T-helper 2 cell treated with Interferon-gamma antibody and Interleukin-4, amounts not matched to agents 100 ng/mL and 5 ng/mL, for 36 hours (primary cell): ENCODE measurements around the gene ANKRD13A. TPM values are rescaled to one million over a fixed set of nuclear protein-coding genes. Genes with fewer than 3 reads are reported as not detected.
"Not testable (repeated sequence)": the region's sequence is repeated elsewhere in the genome, so short reads cannot be mapped to it uniquely, and the experiment has no call there.

Source experiments
- intact Hi-C: fragments of 100-400 bp; cut with micrococcal nuclease; formaldehyde crosslinking; loops from one replicate; pipeline ENCODE4 v1.15.1; 2023
- total RNA-seq: library from RNA; stranded (reverse); gene quantifications from 2 replicates; pipeline ENCODE4 v1.2.3, GENCODE V29; 2022

ANKRD13A gene
- total RNA-seq, 1 donor from 2014 or later = 83.6 TPM

DNA sequence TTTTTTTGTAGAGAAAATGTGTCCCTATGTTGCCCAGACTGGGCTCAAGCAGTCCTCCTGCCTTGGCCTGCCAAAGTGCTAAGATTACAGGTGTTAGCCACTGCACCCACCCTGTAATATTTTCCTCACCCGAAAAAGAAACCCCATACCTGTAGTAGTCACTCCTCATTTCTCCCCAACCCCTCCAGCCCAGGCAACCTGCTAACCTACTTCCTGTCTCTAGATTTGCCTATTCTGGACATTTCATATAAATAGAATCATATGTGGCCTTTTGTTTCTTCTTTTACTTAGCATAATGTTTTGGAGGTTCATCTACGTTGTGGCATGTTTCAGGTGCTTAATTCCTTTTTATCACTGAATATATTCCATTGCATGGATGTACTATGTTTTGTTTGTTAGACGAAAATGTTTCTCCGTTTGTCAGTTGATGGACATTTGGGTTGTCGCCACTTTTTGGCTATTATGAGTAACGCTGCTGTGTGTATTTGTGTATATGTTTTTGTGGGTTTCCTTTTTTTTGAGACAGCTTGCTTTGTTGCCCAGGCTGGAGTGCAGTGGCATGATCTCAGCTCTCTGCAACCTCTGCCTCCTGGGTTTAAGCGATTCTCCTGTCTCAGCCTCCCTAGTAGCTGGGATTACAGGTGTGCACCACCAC lies 6.2 kb downstream of the ANKRD13A start:
- intact Hi-C loops = no loop called here

DNA sequence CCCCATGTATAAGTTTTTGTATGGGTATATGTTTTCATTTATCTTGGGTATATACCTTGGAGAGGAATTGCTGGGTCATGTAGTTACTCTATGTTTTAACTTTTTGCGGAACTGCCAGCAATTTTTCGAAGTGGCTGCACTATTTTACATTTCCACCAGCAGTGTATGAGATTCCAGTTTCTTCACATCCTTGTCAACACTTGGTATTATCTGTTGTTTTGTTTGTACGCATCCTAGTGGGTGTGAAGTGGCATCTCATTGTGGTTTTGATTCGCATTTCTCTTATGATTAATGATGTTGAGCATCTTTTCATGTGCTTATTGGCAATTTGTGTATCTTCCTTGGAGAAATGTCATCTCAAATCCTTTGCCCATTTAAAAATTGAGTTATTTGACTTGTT lies 6.9 kb downstream of the ANKRD13A start:
- intact Hi-C loops = no loop called here

DNA sequence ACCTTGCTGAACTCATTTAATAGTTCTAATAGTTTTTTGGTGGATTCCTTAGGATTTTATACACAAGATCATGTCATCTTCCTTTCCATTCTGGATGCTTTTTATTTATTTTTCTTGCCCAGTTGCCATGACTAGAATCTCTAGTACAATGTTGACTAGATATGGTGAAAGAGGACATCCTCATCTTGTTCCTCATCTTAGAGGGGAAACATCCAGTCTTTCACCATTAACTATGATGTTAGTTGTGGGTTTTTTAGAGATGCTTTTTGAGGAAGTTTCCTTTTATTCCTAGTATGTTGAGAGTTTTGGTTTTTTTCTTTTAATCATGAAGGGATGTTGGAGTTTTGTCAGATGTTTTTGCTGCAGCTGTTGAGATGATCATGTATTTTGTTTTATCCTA lies 8.7 kb downstream of the ANKRD13A start:
- intact Hi-C loops = no loop called here

DNA sequence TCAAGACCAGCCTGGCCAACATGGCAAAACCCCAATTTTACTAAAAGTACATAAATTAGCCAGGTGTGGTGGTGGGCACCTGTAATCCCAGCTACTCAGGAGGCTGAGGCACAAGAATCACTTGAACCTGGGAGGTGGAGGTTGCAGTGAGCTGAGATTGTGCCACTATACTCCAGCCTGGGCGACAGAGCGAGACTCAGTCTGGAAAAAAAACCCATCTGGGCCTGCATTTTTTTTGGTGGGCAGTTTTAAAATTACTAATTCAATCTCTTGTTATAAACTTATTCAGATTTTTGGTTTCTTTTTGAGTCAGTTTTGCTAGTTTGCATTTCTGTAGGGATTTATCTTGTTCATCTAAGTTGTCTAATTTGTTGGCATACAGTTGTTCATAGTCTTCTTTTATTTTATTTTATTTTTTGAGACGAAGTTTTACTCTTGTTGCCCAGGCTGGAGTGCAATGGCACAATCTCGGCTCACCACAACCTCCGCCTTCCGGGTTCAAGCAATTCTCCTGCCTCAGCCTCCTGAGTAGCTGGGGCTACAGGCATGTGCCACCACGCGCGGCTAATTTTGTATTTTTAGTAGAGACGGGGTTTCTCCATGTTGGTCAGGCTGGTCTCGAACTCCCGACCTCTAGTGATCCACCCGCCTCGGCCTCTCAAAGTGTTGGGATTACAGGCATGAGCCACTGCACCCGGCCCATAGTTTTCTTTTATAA lies 9.6 kb downstream of the ANKRD13A start:
- intact Hi-C loops = not testable (repeated sequence)

DNA sequence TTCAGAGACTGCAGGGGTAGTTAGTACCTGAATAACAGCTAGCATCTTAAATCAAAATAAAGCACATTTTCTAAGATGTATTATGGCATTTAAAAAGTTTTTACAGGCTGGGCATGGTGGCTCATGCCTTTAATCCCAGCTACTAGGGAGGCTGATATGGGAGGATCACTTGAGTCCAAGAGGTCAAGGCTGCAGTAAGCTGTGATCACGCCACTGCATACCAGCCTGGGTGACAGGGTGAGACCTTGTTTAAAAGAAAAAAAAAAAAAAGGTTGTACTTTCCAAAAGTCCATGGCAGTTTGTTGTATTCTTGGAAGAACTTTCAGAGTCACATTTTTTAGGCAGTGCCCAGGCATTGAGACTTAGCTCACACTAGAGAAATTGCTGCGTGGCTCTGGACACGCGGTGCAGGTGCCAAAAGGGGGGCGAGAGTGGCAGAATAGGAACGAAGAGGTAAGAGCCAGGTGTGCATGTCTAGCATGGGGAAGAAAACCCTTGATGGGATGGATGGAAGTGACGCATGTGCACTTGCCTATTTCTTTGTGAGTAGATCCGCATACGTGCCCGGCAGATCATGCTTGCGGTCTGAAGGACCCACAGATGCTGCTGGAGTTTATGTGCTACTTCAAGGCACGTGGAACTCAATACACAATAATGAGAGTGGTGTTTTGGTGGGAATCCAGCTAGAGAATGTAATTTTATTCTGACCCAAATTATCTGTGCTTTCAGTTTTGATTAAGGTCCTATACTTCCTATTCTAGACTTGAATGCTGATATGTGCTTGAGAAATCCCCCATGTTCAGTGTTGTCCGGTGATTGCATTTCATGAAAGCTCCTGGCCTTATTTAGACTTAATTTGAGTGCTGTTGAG lies 11.9 kb downstream of the ANKRD13A start:
- intact Hi-C loops = no loop called here

DNA sequence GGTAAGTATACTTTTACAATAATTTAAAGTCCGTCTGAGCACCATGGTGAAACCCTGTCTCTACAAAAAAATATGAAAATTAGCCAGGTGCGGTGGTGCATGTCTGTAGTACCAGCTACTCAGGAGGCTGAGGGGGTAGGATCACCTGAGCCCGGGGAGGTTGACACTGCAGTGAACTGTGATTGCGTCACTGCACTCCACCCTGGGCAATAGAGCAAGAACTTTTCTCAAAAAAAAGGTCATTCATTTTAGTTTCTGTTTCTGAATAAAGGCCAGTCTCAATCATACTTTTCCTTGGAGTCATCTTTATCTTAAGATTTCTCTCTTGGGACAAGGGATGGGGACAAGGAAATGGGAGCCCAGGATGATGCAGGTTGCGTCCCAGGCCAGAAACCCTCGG lies 12.9 kb downstream of the ANKRD13A start:
- intact Hi-C loops = no loop called here

DNA sequence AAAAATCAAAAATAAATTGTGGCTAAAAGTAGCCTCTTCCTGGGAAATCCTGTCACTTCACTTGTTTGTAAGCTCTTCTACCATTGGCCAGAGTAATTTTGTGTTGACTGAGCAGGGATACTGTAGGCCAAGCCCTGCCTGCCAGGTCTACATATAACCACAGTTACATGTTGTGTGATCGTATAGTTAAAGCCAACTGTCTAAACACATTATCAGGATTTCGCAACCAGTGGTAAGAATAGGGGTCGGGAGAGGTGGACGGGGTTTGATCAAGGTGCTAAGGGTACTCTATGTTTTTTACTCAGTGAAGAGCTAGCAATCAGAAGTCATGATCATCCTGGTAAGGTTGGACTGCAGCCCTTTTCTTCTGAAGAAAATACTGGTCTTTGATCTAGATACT lies 13.4 kb downstream of the ANKRD13A start:
- intact Hi-C loops = no loop called here

DNA sequence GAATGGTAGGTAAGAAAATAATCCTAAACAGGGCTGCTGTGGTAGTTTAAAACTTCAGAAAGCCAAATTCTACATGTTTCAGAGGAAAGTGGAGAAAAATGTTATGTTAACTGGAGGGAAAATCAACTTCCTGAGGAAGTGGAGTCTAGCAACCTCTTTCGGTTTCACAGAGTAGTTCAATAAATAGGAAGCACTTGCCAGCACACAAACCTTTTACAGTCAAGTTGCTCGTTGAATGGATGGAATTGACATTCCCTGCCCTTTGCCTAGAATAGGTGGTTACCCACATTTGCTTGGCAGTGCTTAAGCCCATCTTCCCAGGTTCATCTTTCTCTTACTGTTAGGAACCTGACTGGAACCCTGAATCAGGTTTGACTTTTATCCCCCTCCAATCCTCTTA lies 15.9 kb downstream of the ANKRD13A start:
- intact Hi-C loops = loop anchor here (1.0 kb wide), 1 partner anchor 16 kb away; the partner anchor contains the start of gene ANKRD13A

DNA sequence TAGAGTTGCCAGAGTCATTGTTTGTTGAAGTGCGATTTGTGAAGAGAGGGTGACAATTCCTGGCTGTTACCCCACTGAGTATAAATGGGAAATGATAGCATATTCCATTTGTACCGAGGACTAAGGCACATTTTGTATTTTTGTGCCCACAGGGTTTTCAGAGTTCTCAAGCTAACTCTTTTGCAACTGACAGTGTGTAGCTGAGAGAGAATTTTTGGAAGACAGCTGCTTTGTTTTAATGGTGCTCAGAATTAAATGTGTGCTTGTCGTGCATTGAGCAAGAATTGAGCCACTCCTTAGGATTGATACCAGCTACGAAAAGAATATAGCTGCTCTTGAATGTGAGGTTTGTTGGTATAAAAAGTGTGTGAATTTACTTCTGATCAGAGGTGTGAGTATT lies 21.7 kb downstream of the ANKRD13A start:
- intact Hi-C loops = no loop called here

DNA sequence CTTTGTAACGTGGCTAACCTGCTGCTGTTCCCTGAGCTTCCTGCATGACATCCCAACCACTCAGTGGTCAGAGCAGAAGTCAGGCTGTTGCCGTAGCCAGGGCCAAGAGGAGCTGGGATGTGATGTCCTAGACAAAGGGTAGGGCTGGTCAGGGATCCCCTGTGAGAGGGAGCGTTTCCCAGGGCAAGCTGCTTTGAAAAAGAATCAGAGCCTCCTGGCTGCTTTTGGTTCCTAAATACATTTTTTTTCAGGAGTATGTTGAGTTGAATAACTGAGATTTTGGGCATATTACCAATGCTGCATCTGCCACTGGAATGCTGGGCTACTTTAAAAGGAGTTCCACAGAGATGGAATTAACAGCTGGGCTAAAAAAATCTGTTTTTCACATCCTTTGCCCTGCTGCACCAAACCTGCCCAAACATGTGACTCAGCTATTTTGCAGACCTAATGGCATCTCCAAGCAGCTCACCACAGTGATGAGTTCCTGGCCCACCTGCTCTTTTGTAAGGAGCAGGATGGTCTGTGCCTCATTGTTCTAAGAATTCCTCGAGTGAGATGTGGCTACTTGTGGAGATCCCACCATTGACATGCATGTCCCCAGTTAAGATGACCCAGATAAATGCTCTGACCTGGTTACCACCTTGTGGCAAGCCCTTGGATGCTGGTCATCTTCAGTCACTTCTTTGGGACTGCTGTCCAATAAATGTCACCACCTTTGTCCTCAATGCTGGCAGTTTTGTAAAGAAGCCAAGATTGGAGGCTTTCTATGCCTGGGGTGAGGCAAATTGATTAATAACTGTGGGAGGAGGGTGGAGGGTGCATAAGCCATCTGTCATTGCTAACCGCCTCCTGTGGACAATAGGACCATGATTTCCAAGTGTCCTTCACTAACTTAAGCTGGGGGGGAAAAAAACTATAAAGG lies 24.1 kb downstream of the ANKRD13A start:
- intact Hi-C loops = no loop called here

DNA sequence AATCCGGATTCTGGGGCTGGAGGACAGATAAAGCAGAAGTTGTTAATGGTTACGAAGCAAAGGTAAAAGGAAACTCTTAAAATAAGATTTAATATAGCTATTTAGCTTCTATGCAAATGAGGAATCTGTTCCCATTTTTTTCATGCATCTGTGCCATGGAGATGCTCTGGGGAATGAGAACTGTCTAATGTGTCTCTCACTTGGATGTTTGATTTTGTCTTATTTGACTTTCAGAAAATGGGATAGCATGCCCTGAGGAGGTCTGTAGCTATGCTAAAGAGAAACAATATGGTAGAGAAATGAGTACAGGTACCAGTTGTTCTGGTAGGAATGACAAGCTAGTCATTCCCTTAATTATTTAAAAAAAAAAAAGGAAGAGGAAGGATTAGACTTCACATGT lies 24.8 kb downstream of the ANKRD13A start:
- intact Hi-C loops = no loop called here

DNA sequence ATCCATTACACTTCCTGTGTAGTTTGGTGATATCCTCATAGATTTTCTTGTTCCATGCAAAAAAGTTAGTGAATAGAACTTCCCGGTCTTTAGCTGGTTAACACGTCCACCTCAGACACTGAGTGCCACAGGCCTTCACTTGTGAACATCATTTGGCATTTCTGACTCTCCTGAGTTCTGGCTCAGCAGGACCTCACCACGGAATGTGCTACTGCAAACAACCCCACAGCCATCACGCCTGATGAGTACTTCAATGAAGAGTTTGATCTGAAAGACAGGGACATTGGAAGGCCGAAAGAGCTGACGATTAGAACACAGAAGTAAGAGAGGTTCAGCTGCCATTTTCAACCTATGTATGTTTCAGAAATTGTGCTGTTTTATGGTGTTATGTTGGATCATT lies 29.1 kb downstream of the ANKRD13A start:
- intact Hi-C loops = no loop called here

DNA sequence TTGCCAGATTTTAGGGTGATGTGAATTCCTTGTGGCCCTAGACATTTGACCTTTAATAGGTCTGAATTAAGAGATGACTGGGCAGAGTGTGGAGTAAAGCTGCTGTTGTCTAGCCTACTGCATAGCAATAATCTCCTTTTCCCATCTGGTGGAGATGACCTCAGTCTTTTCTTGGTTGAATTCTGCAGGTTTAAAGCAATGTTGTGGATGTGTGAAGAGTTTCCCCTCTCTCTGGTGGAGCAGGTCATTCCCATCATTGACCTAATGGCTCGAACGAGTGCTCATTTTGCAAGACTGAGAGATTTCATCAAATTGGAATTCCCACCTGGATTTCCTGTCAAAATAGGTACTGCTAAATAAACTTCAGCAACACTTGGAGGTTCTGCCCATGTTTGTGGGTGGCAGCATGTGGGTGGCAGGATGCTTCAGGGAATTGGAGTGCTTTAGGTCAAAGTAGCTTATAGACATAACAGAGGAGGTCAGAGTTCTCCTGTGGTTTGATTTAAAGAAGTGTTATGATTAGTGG lies 30.1 kb downstream of the ANKRD13A start:
- intact Hi-C loops = no loop called here

DNA sequence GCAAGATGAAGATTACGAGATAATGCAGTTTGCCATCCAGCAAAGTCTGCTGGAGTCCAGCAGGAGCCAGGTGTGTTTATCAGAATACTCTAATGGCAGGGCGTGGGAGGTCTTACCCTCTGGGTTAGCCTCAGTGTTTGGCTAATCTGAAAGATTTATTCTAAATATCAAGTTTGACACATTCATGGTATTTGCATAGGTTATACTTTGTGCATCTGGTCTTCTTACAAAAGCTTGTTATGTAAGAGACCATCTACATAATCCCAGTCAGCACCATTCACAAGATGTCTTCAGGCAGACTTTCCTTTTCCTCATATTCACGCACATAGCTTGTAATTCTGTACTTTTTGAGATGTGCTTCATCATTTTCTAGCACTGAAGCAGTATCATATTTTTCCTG lies 34.7 kb downstream of the ANKRD13A start:
- intact Hi-C loops = no loop called here

DNA sequence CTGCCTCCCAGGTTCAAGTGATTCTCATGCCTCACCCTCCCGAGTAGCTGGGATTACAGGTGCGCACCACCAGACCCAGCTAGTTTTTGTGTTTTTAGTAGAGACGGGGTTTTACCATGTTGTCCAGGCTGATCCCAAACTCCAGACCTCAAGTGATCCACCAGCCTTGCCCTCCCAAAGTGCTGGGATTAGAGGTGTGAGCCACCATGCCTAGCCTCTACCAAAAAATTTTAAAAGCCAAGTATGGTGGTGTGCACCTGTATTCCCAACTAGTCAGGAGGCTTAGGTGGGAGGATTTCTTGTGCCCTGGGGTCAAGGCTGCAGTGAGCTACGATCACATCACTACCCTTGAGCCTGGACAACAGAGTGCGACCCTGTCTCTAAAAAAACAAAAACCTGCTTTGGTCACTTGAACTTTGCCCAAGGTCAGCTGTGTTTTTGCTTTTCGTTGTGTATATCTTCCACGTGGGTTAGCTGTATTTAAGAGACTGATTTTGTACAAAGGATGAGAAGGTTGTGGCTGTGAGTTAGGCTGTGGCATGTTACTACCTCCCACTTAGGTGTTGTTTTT lies 36.4 kb downstream of the ANKRD13A start:
- intact Hi-C loops = no loop called here

DNA sequence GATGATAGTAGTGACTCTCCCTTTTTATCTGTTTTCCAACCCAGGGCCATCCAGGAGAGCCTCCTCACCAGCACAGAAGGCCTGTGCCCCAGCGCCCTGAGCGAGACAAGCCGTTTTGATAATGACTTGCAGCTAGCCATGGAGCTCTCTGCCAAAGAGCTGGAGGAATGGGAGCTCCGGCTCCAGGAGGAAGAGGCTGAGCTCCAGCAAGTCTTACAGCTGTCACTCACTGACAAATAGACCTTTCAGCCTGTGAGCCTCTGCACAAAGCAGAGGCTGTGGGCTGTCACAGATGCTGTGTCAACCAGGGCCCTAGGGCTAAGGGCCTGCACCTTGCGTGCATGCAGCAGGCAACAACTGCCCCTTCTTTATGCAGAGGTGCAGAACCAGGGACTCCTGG lies 38.1 kb downstream of the ANKRD13A start:
- intact Hi-C loops = no loop called here

DNA sequence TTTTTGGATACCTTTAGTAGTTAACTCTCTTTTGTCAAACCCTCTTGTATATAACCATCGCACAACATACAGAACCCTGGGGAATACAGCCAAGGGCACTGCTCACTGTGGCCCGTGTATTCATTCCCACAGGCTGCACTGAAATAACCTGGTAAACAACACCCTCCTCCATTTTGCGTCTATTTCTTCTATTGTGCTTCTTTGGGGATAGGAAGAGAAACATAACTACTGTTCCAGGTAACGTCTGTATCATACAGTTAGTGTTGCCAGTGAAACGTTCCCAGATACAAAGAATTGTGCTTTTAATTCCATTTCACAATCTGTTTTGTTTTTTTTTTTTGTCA lies 39.5 kb downstream of the ANKRD13A start:
- intact Hi-C loops = loop anchor here (2.0 kb wide), 1 partner anchor 38 kb away; no protein-coding TSS in a partner anchor

DNA sequence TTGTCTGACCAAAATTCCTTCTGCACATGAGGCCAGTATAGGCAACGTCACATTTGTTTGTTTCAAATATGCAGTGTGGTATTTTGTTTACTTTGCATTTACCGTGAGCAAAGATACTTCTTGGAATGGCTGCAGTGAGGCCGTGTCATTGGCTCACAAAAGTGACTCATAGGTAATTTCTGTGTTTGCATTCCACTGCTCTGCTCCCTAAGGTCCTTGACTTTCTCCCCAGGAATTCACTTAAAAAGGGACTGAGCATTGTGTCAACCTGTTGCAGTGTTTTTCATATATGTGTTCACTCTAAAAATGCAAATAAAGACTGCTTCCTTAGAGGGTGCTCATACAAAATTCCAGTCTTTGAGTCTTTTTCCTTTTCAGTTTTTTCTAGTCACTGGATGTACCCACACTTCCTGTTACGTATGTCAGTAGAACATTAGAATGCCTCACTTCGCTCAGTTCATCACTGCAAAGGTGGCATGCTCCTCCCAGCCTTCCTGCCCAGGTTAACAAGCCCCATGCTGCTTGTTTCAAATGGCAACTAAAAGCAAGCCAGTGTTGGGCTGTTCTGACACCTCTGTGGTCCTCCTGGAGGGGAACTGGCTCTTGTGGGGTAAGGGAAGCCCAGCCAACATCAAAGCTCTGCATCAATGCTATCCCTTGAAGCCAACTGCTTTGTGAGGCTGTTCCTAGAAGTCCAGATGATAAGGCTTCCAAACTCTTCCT lies 40.0 kb downstream of the ANKRD13A start:
- intact Hi-C loops = loop anchor here (2.0 kb wide), 1 partner anchor 38 kb away; no protein-coding TSS in a partner anchor

DNA sequence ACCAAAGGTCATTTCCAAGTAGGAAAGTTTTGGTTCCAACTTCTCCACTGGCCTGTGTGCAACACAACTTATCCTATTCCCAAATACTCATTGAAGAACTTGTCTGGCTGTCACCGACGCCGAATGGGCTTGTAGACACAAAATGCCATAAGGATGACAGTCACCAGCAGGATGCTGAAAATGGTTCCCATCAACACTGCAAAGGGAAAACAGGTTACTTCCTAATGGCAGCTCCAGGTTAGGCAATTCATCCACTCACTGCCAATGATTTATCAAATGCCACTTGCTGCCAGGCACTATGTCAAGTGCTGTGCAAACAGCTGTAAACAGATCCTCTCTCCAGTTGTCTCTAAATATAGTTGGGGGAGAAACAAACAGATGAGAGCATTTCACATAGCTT lies 43.0 kb downstream of the ANKRD13A start:
- intact Hi-C loops = no loop called here
